GM23338 (cell line): ENCODE measurements around the gene CAST. TPM values are rescaled to one million over a fixed set of nuclear protein-coding genes. Genes with fewer than 3 reads are reported as not detected.

ENCODE experiments used
- ATAC-seq: fragments of 200-7000 bp; cut with Tn5 transposase; 3 replicates; pipeline ENCODE4 v1.9.1; 2020
- DNase-seq: peaks from one replicate; pipeline ENCODE4 v3.0.0-alpha.2; 2015; ENCODE audit warnings: low spot score
- H2AFZ ChIP-seq: fragments of 200-600 bp; sonication (generic); 2 replicates; pipeline ENCODE4 v1.8.0; 2016; ENCODE audit warnings: antibody characterized with exemption, mild to moderate bottlenecking, moderate library complexity
- H3F3A ChIP-seq: fragments of 200-600 bp; sonication (generic); replicated peaks from 2 replicates; pipeline ENCODE4 v1.8.0; 2017; ENCODE audit warnings: antibody characterized with exemption, mixed run types, low read depth
- H3K27ac ChIP-seq: fragments of 200-600 bp; sonication (generic); 2 replicates; pipeline ENCODE4 v1.6.1; 2016; ENCODE audit warnings: low read depth
- H3K27me3 ChIP-seq: fragments of 200-600 bp; sonication (generic); 2 replicates; pipeline ENCODE4 v1.8.0; 2016; ENCODE audit warnings: mild to moderate bottlenecking, mixed run types, moderate library complexity; ENCODE audit not compliant: insufficient read depth
- H3K36me3 ChIP-seq: fragments of 200-600 bp; sonication (generic); 2 replicates; pipeline ENCODE4 v1.8.0; 2016; ENCODE audit warnings: mild to moderate bottlenecking; ENCODE audit not compliant: insufficient read depth
- H3K4me1 ChIP-seq: fragments of 200-600 bp; sonication (generic); 2 replicates; pipeline ENCODE4 v1.8.0; 2016; ENCODE audit warnings: mild to moderate bottlenecking, moderate library complexity; ENCODE audit not compliant: insufficient read depth
- H3K4me2 ChIP-seq: fragments of 200-600 bp; sonication (generic); 2 replicates; pipeline ENCODE4 v1.7.1; 2017; ENCODE audit warnings: mixed run types
- H3K4me3 ChIP-seq: fragments of 200-600 bp; sonication (generic); 2 replicates; pipeline ENCODE4 v1.6.1; 2016; ENCODE audit warnings: mixed run types
- H3K79me2 ChIP-seq: fragments of 200-600 bp; sonication (generic); replicated peaks from 2 replicates; pipeline ENCODE4 v1.8.0; 2017; ENCODE audit warnings: mild to moderate bottlenecking; ENCODE audit not compliant: insufficient read depth
- H3K9me2 ChIP-seq: fragments of 200-600 bp; sonication (generic); 2 replicates; pipeline ENCODE4 v1.8.0; 2017; ENCODE audit not compliant: insufficient read depth
- H4K20me1 ChIP-seq: fragments of 200-600 bp; sonication (generic); replicated peaks from 2 replicates; pipeline ENCODE4 v1.8.0; 2017; ENCODE audit warnings: mild to moderate bottlenecking; ENCODE audit not compliant: insufficient read depth
- H3K27ac Mint-ChIP-seq: 2 replicates; pipeline ENCODE4 v1.8.0; 2020; ENCODE audit warnings: inconsistent platforms, mild to moderate bottlenecking, moderate library complexity, mixed read lengths
- H3K27me3 Mint-ChIP-seq: 3 replicates; pipeline ENCODE4 v1.8.0; 2022; ENCODE audit warnings: low read depth, mild to moderate bottlenecking, moderate library complexity, mixed read lengths, inconsistent platforms; ENCODE audit not compliant: insufficient read depth, poor library complexity
- H3K36me3 Mint-ChIP-seq: 3 replicates; pipeline ENCODE4 v1.8.0; 2021; ENCODE audit warnings: low read depth, mild to moderate bottlenecking, inconsistent platforms, moderate library complexity, mixed read lengths
- H3K4me1 Mint-ChIP-seq: 3 replicates; pipeline ENCODE4 v1.8.0; 2020; ENCODE audit warnings: mild to moderate bottlenecking, inconsistent platforms, mixed read lengths
- H3K4me3 Mint-ChIP-seq: 3 replicates; pipeline ENCODE4 v1.8.0; 2021; ENCODE audit warnings: moderate library complexity, mild to moderate bottlenecking, inconsistent platforms, mixed read lengths
- H3K9me3 Mint-ChIP-seq: 3 replicates; pipeline ENCODE4 v1.8.0; 2020; ENCODE audit warnings: moderate library complexity, mild to moderate bottlenecking, inconsistent platforms, mixed read lengths
- CREB1 ChIP-seq: fragments of 250-450 bp; sonication (Bioruptor Pico); IDR thresholded peaks from 2 replicates; pipeline ENCODE4 v1.5.0; 2020; ENCODE audit warnings: low read depth, mild to moderate bottlenecking, moderate library complexity
- EZH2 ChIP-seq: fragments of 200-600 bp; sonication (generic); IDR thresholded peaks from one replicate; pipeline ENCODE4 v1.8.0; 2017; ENCODE audit warnings: antibody characterized with exemption, mild to moderate bottlenecking, low read depth; ENCODE audit not compliant: unreplicated experiment
- JUNB ChIP-seq: IDR thresholded peaks from one replicate; pipeline ENCODE4 v1.6.1; 2016; ENCODE audit warnings: antibody characterized with exemption; ENCODE audit not compliant: unreplicated experiment
- REST ChIP-seq: IDR thresholded peaks from one replicate; pipeline ENCODE4 v1.6.1; 2018; ENCODE audit warnings: antibody characterized with exemption; ENCODE audit not compliant: unreplicated experiment
- ZNF114 ChIP-seq: fragments of 250-450 bp; sonication (Bioruptor Pico); IDR thresholded peaks from 2 replicates; pipeline ENCODE4 v1.5.0; 2020; ENCODE audit warnings: mild to moderate bottlenecking, moderate library complexity
- ZNF331 ChIP-seq: fragments of 250-450 bp; sonication (Bioruptor Pico); IDR thresholded peaks from 2 replicates; pipeline ENCODE4 v1.5.0; 2020; ENCODE audit warnings: low read depth, mild to moderate bottlenecking, moderate library complexity
- ZNF462 ChIP-seq: fragments of 250-450 bp; sonication (Bioruptor Pico); IDR thresholded peaks from 2 replicates; pipeline ENCODE4 v1.5.0; 2020; ENCODE audit warnings: mild to moderate bottlenecking, moderate library complexity
- polyA plus RNA-seq: library from polyadenylated mRNA; unstranded; fragments of >200 nt; fragmentation: Nextera tagmentation; extraction: Ambion mirVana; gene quantifications from 2 replicates; pipeline ENCODE4 v1.2.1, GENCODE V29; 2016
- total RNA-seq: library from RNA; depleted of rRNA; stranded (reverse); fragments of >200 nt; shearing (Covaris generic); gene quantifications from 2 replicates; pipeline ENCODE4 v1.2.3, GENCODE V29; 2014

The CAST gene
- total and polyA plus RNA-seq, 2 experiments from 2014 or later = 37.9 to 57.7 TPM

GRCh38 chr5:96758621-96759020 is 96.4 kb downstream of the CAST start (continued):
- no peak for TF ChIP-seq REST
- TF ChIP-seq ZNF331 (CRISPR knock-in tag) = no peak
- TF ChIP-seq ZNF114 = no peak
- no peak for TF ChIP-seq CREB1
- TF ChIP-seq EZH2 = no peak

- Mint-ChIP-seq H3K27ac (no peak overlapping the region), H3K4me1 (no peaks in the 10 kb centered on the region; the same call in 2 of the 3 replicates), H3K36me3 (peaks cover 4% of the 10 kb centered on the region; the same call in 1 of the 3 replicates), H3K27me3 (no peaks in the 10 kb centered on the region), H3K9me3 (no peaks in the 10 kb centered on the region), H3K4me3 (no peak overlapping the region)
- no peak overlapping the region for H2AFZ ChIP-seq
- H3F3A ChIP-seq = no peaks in the 10 kb centered on the region
- no peaks in the 10 kb centered on the region for H3K4me1 ChIP-seq
- no peak for ATAC-seq
- no peaks in the 10 kb centered on the region for H3K79me2 ChIP-seq
- H4K20me1 ChIP-seq = peaks cover 2% of the 10 kb centered on the region; the same call in 1 of the 2 replicates
- no peaks in the 10 kb centered on the region for H3K27me3 ChIP-seq
- H3K27ac ChIP-seq = no peak overlapping the region
- TF ChIP-seq JUNB (no peak), ZNF462 (no peak), ZNF114 (no peak)
- no peak overlapping the region for H3K4me3 ChIP-seq
- no peaks in the 10 kb centered on the region for H3K9me2 ChIP-seq
- no peaks in the 10 kb centered on the region; the same call in 1 of the 2 replicates for H3K36me3 ChIP-seq
- H3K4me2 ChIP-seq = no peak overlapping the region
- DNase-seq = no peak
These were observed 99.4 kb downstream of the CAST start for GRCh38 chr5:96761618-96762017.
